HG03354 (cell line): Measurements from ENCODE around the gene GRK5.
A peak's percentile ranks its signal among the peaks of the same experiment; 100 is the strongest.

Experiments used
- ATAC-seq: cut with Tn5 transposase; IDR thresholded peaks from one replicate; pipeline ENCODE4 v1.9.1; 2021; ENCODE audit warnings: mild to moderate bottlenecking; ENCODE audit not compliant: unreplicated experiment, poor library complexity, severe bottlenecking

The GRK5 gene

GRCh38 chr10:119191881-119192280, 15.5 kb upstream of the GRK5 start:
- ATAC-seq, result no peak

- no peak for ATAC-seq
These were observed 9.4 kb upstream of the GRK5 start for GRCh38 chr10:119197921-119198320.

GRCh38 chr10:119198438-119198837, 8.9 kb upstream of the GRK5 start:
- no peak for ATAC-seq

- ATAC-seq, result peak; percentile 81
These were observed 8.0 kb upstream of the GRK5 start for GRCh38 chr10:119199231-119199992.

- no peak for ATAC-seq
These were observed 6.1 kb upstream of the GRK5 start for GRCh38 chr10:119201233-119201632.

GRCh38 chr10:119203006-119203405, 4.4 kb upstream of the GRK5 start:
- no peak for ATAC-seq

GRCh38 chr10:119205894-119206602, 1.3 kb upstream of the GRK5 start:
- peak; percentile 34 for ATAC-seq

- peak; percentile 66 for ATAC-seq
These were observed 587 bp upstream of the GRK5 start for GRCh38 chr10:119206603-119207365.

- ATAC-seq, result peak; percentile 1
These were observed 562 bp downstream of the GRK5 start for GRCh38 chr10:119207713-119208552.

GRCh38 chr10:119208553-119208940, 1.2 kb downstream of the GRK5 start:
- ATAC-seq, result no peak

GRCh38 chr10:119209035-119209735, 1.8 kb downstream of the GRK5 start:
- no peak for ATAC-seq

- no peak for ATAC-seq
These were observed 2.5 kb downstream of the GRK5 start for GRCh38 chr10:119209736-119210355.

- no peak for ATAC-seq
These were observed 3.3 kb downstream of the GRK5 start for GRCh38 chr10:119210633-119211032.

GRCh38 chr10:119211176-119211575, 3.8 kb downstream of the GRK5 start:
- ATAC-seq, result no peak

- no peak for ATAC-seq
These were observed 4.5 kb downstream of the GRK5 start for GRCh38 chr10:119211625-119212441.

- ATAC-seq, result no peak
These were observed 8.0 kb downstream of the GRK5 start for GRCh38 chr10:119215371-119215770.

- no peak for ATAC-seq
These were observed 8.8 kb downstream of the GRK5 start for GRCh38 chr10:119216127-119216526.

- no peak for ATAC-seq
These were observed 10.0 kb downstream of the GRK5 start for GRCh38 chr10:119217401-119217800.
